ENCODE data around the gene PDK2. TPM values are rescaled to one million over a fixed set of nuclear protein-coding genes. Genes with fewer than 3 reads are reported as not detected.

Gene PDK2
- total and polyA plus RNA-seq, 2 experiments from 2014 or later = 12.0 to 15.9 TPM

- TF ChIP-seq ZNF462 (CRISPR knock-in tag; IDR thresholded peaks at IDR 0.05) (no peak), NANOG (IDR thresholded peaks at IDR 0.05; ENCODE audit: borderline replicate concordance) (no peak), ZNF331 (CRISPR knock-in tag; IDR thresholded peaks at IDR 0.05; ENCODE audit: low read depth) (no peak), JUNB (IDR thresholded peaks at IDR 0.05; ENCODE audit: unreplicated experiment) (no peak)
These were observed 38.0 kb downstream of the PDK2 start (continued) for GRCh38 chr17:50133028-50133768.

- H2AFZ ChIP-seq = no peak overlapping the region
- H3K36me3 ChIP-seq (ENCODE audit: insufficient read depth) = no peaks in the 10 kb centered on the region; the same call in 1 of the 2 replicates
- no peaks in the 10 kb centered on the region for H3K79me2 ChIP-seq (replicated peaks; ENCODE audit: insufficient read depth)
- Mint-ChIP-seq H3K4me3 (peak overlapping the region; percentile 6; the same call in 1 of the 3 replicates), H3K36me3 (ENCODE audit: low read depth) (peaks cover 14% of the 10 kb centered on the region), H3K27me3 (ENCODE audit: insufficient read depth, low read depth, poor library complexity) (peaks cover 35% of the 10 kb centered on the region), H3K4me1 (peaks cover 43% of the 10 kb centered on the region), H3K27ac (no peak overlapping the region), H3K9me3 (no peaks in the 10 kb centered on the region)
- H3K27ac ChIP-seq (ENCODE audit: low read depth) = no peak overlapping the region
- DNase-seq (ENCODE audit: low spot score) (peak; percentile 46), ATAC-seq (peak; percentile 16)
- peaks cover 27% of the 10 kb centered on the region for H3K4me1 ChIP-seq (ENCODE audit: insufficient read depth)
- H3F3A ChIP-seq (replicated peaks; ENCODE audit: low read depth) = no peaks in the 10 kb centered on the region
- no peaks in the 10 kb centered on the region for H3K9me2 ChIP-seq (ENCODE audit: insufficient read depth)
- peak overlapping the region; percentile 71 for H3K4me2 ChIP-seq
- no peaks in the 10 kb centered on the region for H4K20me1 ChIP-seq (replicated peaks; ENCODE audit: insufficient read depth)
- H3K4me3 ChIP-seq = 0 out of 2 replicates have a peak overlapping the region, but pooled peaks have one; percentile 23
- H3K27me3 ChIP-seq (ENCODE audit: insufficient read depth) = peaks cover 30% of the 10 kb centered on the region
- TF ChIP-seq JUNB (IDR thresholded peaks at IDR 0.05; ENCODE audit: unreplicated experiment) = no peak
- TF ChIP-seq ZNF114 (CRISPR knock-in tag; IDR thresholded peaks at IDR 0.05) = no peak
- no peak for TF ChIP-seq REST (IDR thresholded peaks at IDR 0.05; ENCODE audit: unreplicated experiment)
- TF ChIP-seq CTCF (conservative IDR thresholded peaks at IDR 0.05; ENCODE audit: low read depth in 2 of 2) = no peak
- TF ChIP-seq ETS1 (IDR thresholded peaks at IDR 0.05) = no peak
These were observed 38.6 kb downstream of the PDK2 start for GRCh38 chr17:50133769-50134099.
